Colonic mucosa (tissue), 4 donors: ENCODE measurements around the gene KRTAP3-1. TPM values are rescaled to one million over a fixed set of nuclear protein-coding genes. Genes with fewer than 3 reads are reported as not detected.
"Not testable (repeated sequence)": the region's sequence is repeated elsewhere in the genome, so short reads cannot be mapped to it uniquely, and the experiment has no call there.

Experiments
- DNase-seq: peaks from one replicate; pipeline ENCODE4 v3.0.0-alpha.2; 2020
- H3K27ac ChIP-seq: fragments of 200-600 bp; one replicate; pipeline ENCODE4 v1.8.0; 2021
- H3K27me3 ChIP-seq: fragments of 200-600 bp; one replicate; pipeline ENCODE4 v1.8.0; 2021
- H3K36me3 ChIP-seq: fragments of 200-600 bp; one replicate; pipeline ENCODE4 v1.8.0; 2021
- H3K4me1 ChIP-seq: fragments of 200-600 bp; one replicate; pipeline ENCODE4 v1.8.0; 2021; ENCODE audit warnings: mild to moderate bottlenecking
- H3K4me3 ChIP-seq: fragments of 200-600 bp; one replicate; pipeline ENCODE4 v1.8.0; 2021
- H3K9ac ChIP-seq, 2 donors: one replicate each; pipeline ENCODE4 v1.7.0; 2013; ENCODE audit warnings: control low read depth in 2 of 2, low read depth in 2 of 2, low read length in 2 of 2
- H3K9me3 ChIP-seq: fragments of 200-600 bp; one replicate; pipeline ENCODE4 v1.8.0; 2021
- intact Hi-C: fragments of 100-400 bp; cut with DNase I; formaldehyde crosslinking; loops from one replicate; pipeline ENCODE4 v1.14.1; 2022
- total RNA-seq, 2 donors: library from RNA; stranded (reverse); fragmentation: NEBNext Ultra II Directional in 1 of 2; extraction: Animal tissue kit (Norgen Biotek cat#: 25700) in 1 of 2; gene quantifications; one replicate each; pipeline ENCODE4 v1.2.1, GENCODE V29; 2021
- TF ChIP-seq, protein P1 (sequence below): fragments of 200-600 bp; IDR thresholded peaks from one replicate; pipeline ENCODE4 v1.8.0; 2022; ENCODE audit warnings: antibody characterized with exemption, mild to moderate bottlenecking
- donor health status: healthy.
- donor health status: DM: no; HTN: no; CAD: no.
- donor health status: DM: no; HTN: no; CAD: no.

The KRTAP3-1 gene
- total RNA-seq, 2 donors from 2014 or later: not detected

GRCh38 chr17:41003926-41004325 is 5.0 kb downstream of the KRTAP3-1 start:
- H3K36me3 ChIP-seq: no peaks in the 10 kb centered on the region
- H3K4me1 ChIP-seq: no peaks in the 10 kb centered on the region
- TF ChIP-seq, protein P1, sequence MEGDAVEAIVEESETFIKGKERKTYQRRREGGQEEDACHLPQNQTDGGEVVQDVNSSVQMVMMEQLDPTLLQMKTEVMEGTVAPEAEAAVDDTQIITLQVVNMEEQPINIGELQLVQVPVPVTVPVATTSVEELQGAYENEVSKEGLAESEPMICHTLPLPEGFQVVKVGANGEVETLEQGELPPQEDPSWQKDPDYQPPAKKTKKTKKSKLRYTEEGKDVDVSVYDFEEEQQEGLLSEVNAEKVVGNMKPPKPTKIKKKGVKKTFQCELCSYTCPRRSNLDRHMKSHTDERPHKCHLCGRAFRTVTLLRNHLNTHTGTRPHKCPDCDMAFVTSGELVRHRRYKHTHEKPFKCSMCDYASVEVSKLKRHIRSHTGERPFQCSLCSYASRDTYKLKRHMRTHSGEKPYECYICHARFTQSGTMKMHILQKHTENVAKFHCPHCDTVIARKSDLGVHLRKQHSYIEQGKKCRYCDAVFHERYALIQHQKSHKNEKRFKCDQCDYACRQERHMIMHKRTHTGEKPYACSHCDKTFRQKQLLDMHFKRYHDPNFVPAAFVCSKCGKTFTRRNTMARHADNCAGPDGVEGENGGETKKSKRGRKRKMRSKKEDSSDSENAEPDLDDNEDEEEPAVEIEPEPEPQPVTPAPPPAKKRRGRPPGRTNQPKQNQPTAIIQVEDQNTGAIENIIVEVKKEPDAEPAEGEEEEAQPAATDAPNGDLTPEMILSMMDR: no peak
- intact Hi-C loops: no loop called here
- no peaks in the 10 kb centered on the region for H3K9me3 ChIP-seq
- no peak overlapping the region for H3K9ac ChIP-seq
- no peak for DNase-seq
- no peak overlapping the region for H3K27ac ChIP-seq
- no peak overlapping the region for H3K4me3 ChIP-seq
- H3K27me3 ChIP-seq: no peaks in the 10 kb centered on the region

- H3K9ac ChIP-seq: no peak overlapping the region
- no peak overlapping the region for H3K27ac ChIP-seq
- intact Hi-C loops: no loop called here
Observed at GRCh38 chr17:41002814-41003213, 6.1 kb downstream of the KRTAP3-1 start.

GRCh38 chr17:41001795-41002194 is 7.1 kb downstream of the KRTAP3-1 start:
- Histone ChIP-seq H3K27me3 (no peaks in the 10 kb centered on the region), H3K9me3 (no peaks in the 10 kb centered on the region), H3K4me1 (no peaks in the 10 kb centered on the region), H3K4me3 (no peak overlapping the region), H3K27ac (no peak overlapping the region), H3K36me3 (no peaks in the 10 kb centered on the region), H3K9ac (no peak overlapping the region)
- intact Hi-C loops: no loop called here
- no peak for DNase-seq
- TF ChIP-seq, protein P1: no peak

More at GRCh38 chr17:41002814-41003213, 6.1 kb downstream of the KRTAP3-1 start:
- no peak for DNase-seq
- Histone ChIP-seq H3K36me3 (no peaks in the 10 kb centered on the region), H3K4me3 (no peak overlapping the region), H3K9me3 (no peaks in the 10 kb centered on the region), H3K4me1 (no peaks in the 10 kb centered on the region), H3K27me3 (no peaks in the 10 kb centered on the region)
- TF ChIP-seq, protein P1: no peak

DNA sequence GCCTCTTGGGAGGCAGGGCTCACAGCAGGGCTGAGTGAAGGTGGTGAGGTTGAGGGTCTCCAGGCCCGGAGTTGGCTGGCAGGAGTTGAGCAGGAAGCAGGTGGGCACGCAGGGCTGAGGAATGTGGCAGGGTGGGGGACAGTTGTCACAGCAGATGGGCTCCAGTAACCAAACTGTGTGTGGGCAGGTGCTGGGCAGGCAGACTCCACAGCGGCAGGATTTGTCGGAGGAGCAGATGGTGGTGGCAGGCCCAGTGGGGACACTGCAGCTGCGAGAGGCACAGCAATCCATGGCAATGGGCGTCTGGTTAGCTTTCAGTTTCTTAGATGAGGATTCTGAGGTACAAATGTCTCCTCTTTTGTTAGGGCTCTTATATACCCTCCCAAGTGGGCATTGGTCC is 9.4 kb downstream of the KRTAP3-1 start, which contains the start of gene KRTAP3-2:
TSS of gene KRTAP3-2 (minus strand) at position 344 of the 400 bp plus-strand sequence. CDS start at position 291, 53 bp downstream.
- intact Hi-C loops, H3K4me1 ChIP-seq, H3K9me3 ChIP-seq, H3K27ac ChIP-seq, H3K4me3 ChIP-seq, H3K9ac ChIP-seq, DNase-seq, H3K27me3 ChIP-seq, H3K36me3 ChIP-seq: not testable (repeated sequence)

DNA sequence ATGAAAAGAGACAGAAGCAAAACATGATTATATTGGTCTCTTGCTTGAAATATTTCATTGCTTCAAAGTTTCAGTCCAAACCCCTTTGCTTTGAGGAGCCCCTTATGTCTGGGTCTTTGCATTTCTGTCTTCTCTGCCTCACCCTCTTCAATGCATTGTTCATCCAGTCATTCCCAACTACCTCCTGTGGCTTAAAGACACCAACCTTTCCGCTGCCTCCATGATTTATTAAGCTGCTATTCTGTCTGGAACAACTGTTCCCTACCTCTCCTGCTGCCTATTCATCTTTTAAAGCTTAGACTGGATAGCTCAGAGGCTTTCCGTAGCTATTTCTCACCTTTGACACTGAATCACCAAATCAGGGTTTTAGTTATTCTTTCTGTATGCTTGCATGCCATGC is 11.6 kb downstream of the KRTAP3-1 start:
- intact Hi-C loops: no loop called here
- H3K36me3 ChIP-seq: no peaks in the 10 kb centered on the region

DNA sequence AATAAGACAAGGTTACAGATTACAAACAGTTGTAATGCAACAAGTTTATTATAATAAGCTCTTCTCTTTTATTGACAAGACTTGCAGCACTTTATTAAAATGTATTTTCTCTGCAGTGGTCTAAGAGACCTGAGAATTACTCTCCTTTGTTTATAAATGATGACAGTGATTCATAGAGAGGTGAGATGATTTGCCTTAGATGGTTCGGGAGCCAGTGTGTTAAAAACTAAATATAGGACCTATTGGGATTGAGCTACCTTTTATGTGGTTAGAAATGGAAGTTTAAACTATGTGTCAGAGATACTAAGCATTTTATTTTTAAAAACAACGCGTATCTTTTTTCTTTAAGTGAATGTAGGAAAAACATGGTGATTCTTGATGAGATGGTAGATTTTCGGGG is 12.1 kb downstream of the KRTAP3-1 start:
- TF ChIP-seq, protein P1: no peak
- Histone ChIP-seq H3K4me3 (no peak overlapping the region), H3K27me3 (no peaks in the 10 kb centered on the region), H3K27ac (no peak overlapping the region), H3K4me1 (no peaks in the 10 kb centered on the region), H3K9ac (no peak overlapping the region), H3K36me3 (no peaks in the 10 kb centered on the region), H3K9me3 (no peaks in the 10 kb centered on the region)
- intact Hi-C loops: no loop called here
- DNase-seq: no peak

More for the DNA sequence above, 11.6 kb downstream of the KRTAP3-1 start:
- no peak overlapping the region for H3K4me3 ChIP-seq
- TF ChIP-seq, protein P1: no peak
- H3K9ac ChIP-seq: no peak overlapping the region
- no peak overlapping the region for H3K27ac ChIP-seq
- no peaks in the 10 kb centered on the region for H3K4me1 ChIP-seq
- no peaks in the 10 kb centered on the region for H3K9me3 ChIP-seq
- no peaks in the 10 kb centered on the region for H3K27me3 ChIP-seq
- no peak for DNase-seq
